ENCODE measurements around the gene SELP.

Gene SELP

DNA sequence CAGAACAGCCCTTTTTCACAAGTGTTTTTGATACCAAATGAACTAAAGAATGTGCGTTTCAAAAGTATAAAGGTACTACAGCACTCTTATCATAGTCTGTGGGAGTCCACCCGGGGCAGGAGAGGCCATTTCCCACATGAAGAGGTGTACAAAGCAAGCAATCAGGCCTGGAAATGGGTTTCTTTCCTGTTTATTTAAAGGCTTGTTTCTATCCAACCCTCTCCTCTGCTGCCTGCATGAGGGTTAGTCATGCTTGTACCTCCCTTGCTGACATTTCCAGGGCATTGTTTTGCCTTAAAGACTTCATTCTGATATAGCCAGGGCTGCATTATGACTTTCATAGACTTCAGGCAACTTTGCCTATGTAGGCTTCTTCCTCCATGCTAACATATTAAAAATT is 11.6 kb downstream of the SELP start:
- no peak for DNase-seq

DNA sequence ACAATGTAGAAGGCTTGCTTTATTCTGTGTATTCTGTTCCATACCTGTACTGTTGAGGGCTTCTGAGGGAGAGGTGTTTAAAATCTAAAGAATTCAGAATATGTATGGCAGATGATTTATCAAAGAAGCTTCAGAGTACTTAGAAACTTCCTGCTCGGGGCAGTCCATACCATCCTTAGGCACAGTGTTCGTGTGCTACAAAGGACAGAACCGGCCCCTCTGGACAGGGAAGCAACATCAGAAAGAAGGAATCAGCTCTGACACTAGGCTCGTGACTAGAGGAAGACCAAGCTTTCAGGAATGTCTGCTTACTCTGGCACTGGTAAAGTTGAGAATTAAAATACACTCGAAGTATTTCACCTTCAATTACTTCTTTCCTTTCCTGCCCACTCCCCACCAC is 14.1 kb downstream of the SELP start:
- no peak for DNase-seq

DNA sequence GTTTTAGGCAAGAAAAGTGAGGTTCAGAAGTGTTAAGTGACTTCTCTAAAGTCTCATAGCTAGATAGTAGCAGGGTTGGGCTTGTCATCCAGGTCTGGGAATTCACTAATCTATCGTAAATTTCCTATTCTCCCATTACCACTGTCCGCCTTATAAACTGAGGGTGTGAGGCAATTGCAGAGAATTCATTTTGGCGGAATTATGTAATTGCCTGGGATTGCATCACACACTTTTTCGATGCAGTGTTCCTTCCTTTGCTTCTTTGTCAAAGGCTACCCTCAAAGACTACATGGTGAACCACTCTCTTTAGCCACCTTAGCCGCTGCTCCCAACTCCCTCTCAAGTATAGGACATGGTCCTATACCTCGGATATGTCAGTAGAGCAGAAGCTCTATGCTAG is 19.1 kb downstream of the SELP start:
- DNase-seq, result no peak

DNA sequence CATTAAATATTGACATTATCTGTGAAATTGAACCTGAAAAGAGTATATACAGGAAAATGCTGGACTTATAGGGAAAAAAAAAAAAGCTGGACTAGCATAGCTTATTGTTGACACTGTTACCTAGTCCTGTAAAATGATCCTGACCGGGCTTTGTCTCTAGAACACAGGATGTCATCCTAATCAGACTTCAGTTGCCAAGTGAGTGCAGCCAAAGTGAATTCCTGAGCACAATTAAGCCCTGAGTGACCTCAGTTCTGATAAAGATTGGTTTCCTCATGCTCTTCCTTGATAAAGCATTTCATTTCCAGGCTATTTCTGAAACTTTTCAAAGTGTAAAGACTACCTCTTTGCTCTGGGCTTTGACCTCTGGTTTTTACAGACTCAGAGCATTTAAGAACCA is 19.8 kb downstream of the SELP start:
- DNase-seq, result no peak

DNA sequence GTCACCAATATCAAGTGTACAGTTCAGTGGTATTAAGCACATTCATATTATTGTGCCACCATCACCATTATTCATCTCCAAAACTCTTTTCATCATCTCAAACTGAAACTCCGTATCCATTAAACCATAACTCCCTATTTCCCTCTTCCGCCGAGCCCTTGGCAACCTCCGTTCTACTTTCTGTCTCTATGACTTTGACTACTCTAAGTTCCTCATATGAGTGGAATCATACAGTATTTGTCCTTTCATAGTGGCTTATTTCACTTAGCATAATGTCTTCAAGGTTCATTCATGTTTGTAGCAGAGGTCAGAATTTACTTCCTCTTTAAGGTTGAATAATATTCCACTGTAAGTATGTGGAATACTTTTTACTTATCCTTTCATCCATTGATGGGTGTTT is 21.7 kb downstream of the SELP start:
- no peak for DNase-seq

DNA sequence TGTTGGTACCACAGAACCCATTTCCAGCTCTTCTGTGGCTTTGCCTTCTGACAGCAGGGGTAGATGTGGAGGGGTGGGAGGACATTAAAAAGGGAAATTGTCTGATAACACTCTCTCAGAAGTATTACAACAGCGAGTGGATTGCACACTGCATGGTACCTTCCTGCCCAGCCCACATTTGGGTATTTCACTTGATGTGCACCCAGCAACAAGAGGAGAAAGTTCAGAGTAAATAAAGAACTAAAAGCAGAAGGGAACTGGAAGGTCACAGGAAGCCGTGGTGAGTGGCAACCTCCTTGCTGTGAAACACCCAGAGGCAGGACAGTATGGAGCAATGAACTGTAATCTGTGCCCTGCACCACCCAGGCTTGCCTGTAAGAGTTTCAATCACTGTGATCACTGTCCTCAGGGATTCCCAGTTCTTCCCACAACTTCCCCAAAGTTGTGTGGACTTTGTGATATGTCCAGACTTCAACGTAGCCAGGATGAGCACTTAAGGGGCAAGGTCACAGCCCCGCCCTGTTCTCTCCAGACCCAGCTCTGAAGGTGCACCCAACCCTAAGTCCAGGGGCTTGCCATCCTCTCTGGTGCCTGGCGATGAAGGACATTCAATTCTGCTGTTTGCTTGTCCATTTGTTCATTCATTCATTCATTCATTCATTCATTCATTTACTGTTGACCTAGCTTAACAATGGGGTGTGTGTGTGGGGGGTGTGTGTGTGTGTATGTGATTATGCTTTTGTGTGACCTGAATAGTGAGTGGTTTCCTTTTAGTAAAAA is 25.0 kb downstream of the SELP start:
- no peak for DNase-seq

DNA sequence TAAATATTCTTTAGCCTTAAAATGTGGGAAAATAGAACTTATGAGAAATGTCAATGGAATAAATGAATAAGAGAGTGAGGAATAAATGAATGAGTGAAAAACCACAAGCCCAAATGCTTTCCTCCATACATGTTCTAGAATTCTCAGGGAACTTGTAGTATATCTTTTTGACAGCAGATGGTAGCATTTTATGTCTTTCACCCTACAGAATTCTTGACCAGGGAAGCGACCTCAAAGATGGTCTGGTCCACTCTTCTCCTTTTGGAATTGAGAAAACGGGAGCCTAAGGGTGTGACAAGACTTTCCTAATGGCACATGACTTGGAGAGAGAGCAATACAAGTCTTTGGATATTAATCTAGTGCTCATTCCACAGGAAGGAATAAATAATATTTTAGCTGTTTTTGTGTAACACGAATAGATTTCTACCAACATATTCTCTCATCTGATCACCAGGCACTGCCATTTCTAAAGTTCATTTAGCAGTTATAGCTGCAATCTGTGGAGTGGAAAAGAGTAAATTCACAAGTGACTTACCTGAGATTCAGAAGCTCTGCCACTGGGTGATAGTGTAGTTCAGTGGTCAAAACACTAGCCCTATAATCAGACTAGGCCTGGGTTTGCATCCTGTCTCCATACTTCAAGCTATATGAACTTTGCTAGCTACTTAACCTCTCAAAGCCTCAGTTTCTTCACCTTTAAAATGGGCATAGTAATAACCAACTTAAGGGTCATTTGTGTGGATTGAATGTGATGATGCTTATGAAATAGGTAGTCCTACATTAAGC is 28.6 kb downstream of the SELP start:
- DNase-seq, result peak; percentile 3

DNA sequence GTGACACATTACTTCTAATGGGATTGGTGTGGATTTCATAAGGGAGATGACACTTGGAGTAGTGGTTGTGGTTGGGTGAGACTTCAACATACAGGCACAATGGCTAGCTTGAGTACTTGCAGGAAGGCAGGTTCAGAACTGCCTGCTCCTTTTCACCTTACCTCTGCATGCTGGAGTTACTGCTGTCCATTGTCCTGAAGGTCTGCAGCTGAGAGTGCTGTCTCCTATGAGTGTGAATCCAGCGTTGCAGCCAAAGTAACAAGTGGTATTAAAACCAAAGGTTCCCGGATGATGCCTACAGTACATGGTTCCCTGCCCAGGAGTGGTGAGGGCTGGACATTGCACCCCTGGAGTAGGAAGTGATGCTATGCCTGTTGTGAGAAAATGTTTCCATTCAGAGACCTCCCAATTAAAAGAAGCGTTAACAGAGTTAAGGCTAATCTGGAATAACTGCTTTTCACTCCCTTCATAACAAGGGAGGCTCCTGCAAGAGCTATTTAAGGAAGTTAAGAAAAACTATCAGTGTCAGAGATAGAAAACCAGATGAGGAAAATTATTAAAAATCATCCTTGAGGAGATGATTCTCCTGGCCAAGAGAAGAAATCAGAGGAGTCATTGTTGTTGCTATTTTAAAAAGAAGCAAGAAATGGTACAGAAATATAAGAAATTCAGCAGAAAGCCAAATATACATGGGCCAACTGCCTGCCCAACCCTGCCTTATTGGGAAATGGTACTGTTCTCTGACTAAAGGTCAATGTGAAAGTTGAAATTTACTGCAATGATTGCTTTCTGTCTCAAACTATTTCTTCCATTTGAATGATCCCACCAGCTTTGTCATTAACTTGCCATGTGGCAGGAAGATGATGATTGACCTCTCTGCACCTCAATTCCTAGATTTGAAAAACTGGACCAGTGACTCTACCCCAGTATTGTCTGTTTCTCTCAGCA is 33.9 kb downstream of the SELP start:
- DNase-seq, result peak; percentile 15

DNA sequence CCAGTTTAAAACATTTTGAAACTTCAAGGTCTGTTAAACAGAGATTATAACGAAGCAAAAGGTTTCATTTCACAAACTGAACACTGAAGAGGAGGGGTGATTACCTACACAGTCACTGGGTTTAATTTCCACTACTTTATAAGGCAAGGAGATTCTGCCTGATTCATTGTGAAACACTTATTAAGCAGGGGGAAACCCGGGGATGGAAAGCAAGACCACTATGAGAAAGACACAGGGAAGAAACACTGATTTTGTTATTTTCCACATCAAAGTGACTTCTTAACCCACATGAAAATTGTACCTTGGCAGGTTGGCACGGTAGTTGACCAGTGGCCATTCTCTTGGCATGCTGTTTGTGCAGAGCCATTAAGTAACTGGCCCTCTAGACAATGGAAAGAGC is 35.5 kb downstream of the SELP start:
- DNase-seq, result no peak

DNA sequence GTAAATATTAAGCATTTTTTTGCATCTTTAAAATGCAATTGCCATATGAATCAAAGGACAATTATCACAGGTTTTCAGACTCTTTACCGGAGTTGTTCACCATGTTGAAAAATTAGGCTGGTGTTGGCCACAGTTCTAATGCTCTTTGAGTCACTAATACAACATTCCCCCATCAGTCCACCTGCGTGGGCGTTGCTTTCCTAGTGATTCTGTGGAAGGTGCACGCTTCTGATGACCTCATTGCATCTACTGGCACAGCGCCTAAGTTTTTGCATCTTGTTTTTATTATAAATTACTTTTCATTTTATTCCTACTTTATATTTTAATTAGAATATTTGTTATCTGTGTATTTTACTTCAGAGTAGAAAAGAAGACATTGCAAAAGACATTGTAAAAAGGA is 39.0 kb downstream of the SELP start:
- DNase-seq, result no peak

DNA sequence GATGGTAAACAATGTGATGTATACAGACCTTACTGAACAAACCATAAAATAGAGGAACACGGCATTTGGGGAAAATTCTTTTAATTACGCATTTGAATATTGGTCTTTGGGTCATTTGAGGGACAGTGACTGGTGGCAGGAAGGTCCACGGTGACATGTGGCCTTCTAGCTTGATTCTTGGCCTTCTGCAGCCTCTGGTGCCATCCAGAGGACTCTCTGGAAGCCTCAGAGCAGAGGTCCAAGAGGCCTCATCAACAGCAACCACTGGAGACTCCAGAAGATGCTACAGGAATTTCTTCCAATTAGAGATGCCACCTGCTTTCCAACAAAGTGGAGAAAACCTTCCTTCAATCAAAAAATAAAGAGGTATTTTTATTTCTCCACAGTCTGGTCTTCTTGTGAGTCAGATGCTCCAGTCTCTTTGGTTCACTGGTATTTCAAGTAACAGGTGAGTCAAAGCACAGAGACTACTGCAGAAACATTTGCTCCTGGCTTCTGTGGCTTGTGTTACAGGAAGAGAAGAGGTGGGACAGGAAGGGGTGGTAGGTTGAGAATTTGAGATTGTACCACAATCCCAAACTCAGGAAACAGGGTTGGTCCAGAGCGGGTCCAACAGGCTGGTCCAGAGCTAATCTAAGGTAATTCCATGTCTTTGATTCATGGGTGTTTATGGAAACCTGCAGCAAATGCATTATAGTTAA is 41.0 kb downstream of the SELP start:
- no peak for DNase-seq

DNA sequence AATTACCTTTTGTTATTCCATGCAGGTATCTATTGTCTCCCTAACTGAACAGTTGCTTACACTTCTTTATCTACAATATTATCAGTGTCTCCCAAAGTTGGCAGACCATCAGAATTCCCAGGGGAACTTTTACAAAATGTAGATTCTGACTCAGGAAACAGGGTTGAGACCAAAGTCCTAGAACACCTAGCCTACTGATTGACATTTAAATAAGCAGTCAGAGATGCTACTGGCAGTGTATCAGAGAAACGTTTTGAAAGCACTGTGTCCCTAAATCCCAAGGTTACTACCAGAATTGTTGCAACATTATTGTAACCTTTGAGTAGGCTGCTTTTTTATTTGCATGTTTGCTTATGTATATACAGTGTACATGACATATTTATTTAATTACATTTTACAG is 41.8 kb downstream of the SELP start:
- DNase-seq, result no peak

DNA sequence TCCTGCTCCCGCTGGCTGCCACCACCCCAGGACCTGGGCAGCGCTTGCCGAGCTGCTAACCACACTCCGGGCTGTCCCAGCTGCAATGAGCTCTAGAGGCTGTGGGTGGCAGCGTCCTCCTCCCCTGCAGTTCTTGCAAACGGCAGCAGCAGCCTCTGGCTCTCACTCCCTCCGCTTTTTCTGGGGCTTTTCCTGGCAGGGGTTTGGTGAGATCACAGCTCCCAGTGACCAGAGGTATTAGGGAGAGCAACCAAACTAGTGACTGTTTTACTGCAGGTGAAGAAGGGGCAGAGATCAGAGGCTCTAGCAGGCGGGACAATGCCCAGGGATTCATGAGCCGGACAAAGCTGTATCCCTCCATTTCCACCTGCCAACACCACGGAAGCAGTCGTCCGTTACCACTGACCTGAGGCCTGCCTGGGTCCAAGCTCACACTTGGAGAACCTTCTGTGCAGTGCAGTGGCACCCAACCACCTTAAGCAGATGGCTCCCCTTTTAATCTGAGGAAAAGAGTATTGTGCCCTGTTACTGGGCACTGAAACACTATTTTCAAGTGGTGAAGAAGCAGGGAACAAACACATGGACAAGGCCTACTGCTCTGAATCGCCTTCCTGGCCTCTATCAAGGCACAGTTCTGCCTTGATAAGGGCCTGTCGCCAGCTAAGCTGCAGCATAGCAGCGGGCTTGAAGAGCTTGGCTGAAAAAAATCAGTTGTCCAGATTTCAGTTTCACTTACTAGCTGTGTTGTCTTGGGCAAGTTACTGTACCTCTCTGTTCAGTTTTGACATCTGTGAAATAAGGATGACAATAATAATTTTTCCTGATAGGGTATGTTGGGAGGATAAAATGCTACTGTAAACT is 43.3 kb downstream of the SELP start, which contains the start of gene F5:
Gene F5 (minus strand): TSS at position 87 of the 861 bp plus-strand sequence. CDS start 95 bp downstream, outside the sequence.
- DNase-seq, result peak; percentile 36

DNA sequence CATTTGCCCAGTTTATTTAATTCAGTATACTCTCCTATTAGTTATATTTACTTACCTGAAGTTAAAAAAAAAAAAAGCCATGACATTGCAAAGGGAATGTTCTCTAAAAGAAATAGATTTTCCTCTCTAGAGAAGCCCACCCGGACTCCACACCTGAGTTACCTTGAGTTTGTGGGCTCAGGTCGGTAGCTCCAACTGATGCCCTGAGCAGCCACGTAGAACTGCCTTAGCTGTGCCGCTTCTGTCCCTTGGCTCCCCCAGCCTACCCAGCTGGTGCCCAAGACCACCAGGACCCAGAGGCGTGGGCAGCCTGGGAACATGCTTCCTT is 43.9 kb downstream of the SELP start:
- DNase-seq, result no peak

DNA sequence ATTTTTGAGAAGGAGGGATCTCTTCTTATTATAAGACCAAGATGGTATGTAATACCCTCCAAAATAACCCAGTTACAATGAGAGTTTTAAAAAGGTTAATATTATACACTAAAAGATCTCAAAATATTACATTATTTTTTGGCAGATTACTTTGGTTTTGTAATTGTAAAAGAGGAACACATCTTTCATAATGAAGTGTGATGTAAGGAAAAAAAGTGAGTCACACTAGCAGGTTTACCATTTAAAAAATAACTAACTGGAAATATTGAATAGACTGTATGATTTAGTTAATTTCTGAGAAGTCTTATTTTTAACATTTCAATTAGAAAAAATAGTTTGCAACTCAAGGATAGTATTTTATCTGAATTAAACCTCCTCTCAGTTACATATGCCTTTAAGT is 44.7 kb downstream of the SELP start:
- DNase-seq, result no peak

DNA sequence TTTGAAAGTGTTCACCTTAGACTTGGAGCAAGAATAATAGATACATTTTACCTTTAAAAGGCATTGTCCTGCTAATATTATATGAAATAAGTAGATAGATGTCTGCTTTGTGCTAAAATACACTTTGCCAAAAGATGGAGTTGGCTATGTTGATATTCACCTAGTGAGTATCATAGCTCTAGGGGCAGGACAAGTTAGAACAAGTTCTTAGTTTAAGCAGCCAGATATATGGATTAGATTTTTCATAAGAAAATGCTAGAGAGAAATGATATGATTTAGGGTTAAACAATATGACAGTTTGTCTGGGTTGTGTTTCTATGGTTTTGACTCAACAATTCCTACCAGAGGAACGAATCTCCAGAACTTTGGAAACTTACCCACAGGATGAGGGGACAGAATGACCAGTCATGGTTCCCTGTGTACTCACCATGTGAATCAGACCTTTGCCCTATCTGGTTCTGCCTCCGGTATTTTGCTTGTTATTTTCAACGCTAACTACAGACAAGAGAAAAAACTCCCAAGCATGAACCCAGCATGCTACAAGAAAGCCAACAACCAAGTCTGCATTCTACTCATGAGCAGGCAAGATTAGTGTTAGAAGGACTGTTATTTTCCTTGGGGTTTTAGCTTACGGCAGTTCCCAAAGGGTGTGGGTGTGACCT is 45.3 kb downstream of the SELP start:
- DNase-seq, result no peak

DNA sequence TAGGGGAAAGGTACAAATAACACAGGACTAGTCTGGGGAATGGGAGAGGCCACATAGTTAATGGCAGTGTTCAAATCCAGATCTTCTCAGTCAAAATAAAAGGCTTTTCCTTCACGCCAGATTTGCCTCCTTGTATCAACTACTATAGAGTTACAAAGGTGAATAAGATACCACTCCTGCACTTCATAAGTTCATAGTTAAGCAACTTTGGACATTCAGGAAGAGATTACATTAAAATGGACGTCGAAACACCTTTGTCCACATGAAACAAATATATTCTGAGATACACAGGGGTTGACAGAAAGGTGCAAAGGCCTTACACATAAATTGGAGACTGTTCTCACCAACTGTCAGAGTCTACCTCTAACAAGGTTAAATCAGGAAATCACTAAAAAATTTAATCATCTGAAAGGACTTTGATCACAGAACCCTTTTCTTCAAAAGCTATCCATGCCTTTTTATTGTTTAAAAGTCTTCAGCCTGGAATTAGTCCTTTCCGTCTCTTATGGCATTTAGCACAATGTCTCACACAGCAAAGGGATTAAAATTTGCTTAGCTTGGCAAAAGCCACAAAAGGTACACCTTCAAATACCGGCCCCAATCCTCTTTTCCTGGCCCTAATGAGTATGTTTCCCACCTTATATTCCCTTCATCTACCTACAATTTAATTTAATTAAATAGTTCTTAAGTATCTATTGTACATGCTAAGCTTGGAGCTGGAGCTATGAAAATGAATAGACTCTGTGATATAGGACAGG is 51.8 kb downstream of the SELP start:
- DNase-seq, result no peak

DNA sequence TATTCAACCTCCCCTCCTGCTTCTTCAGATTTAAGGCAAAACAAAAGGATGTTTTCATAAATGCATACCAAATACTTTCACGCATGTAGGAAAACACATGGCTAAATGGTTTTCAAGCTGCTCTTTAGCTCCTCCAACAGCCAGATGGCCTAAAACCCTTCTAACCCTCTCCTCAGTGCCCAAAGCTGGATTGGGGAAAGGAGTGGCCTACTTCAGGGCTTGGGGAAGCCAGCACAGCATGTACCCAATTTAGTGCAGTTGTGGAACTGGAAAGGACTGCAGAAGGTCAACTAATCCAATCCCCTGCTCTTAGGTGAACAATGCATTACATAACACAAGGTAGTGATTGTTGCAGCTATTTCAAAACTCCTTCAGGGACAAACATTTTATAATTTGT is 53.0 kb downstream of the SELP start:
- DNase-seq, result no peak

DNA sequence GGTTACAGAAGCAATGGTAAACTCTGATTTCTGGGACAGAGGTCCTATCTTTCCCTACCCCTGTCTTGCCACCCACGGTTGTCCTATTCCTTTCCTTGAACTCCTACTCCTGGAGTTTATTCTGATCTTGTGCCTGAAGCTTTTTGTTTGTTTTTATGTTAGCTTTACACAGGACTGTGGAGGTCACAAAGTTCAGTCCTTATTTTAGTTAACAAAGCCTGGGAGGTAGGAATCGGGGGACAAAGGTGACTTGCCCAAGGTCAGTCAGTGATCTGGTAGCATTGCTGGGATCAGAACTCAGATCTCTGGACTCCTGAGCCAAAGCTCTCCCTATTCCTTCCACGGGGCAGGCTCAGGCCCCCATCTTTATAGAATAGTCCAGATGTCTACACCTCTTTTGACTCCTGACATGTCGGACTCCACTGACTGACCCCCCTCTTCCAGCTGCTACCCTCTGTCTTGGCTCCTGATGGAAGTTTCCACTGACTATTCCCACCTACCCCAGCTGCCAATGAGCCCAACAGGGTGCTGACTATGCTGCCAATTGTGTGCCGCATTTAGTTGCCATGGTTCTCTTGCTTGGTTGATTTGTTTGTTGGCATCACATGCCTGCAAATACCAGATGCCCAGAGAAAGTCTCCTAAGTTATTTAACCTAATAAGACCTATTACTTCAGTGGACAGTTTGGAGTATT is 53.5 kb downstream of the SELP start:
- no peak for DNase-seq

Measured in fibroblast of skin of abdomen (primary cell).